ENCODE results near the gene FRMPD2. TPM values are rescaled to one million over a fixed set of nuclear protein-coding genes. Genes with fewer than 3 reads are reported as not detected.

FRMPD2 gene
- total and polyA plus RNA-seq, 4 donors: 0.28 TPM; not detected in 3

GRCh38 chr10:48248462-48248861 lies 26.0 kb downstream of the FRMPD2 start:
- no peak for TF ChIP-seq REST (IDR thresholded peaks at IDR 0.05)
- TF ChIP-seq, protein P1, sequence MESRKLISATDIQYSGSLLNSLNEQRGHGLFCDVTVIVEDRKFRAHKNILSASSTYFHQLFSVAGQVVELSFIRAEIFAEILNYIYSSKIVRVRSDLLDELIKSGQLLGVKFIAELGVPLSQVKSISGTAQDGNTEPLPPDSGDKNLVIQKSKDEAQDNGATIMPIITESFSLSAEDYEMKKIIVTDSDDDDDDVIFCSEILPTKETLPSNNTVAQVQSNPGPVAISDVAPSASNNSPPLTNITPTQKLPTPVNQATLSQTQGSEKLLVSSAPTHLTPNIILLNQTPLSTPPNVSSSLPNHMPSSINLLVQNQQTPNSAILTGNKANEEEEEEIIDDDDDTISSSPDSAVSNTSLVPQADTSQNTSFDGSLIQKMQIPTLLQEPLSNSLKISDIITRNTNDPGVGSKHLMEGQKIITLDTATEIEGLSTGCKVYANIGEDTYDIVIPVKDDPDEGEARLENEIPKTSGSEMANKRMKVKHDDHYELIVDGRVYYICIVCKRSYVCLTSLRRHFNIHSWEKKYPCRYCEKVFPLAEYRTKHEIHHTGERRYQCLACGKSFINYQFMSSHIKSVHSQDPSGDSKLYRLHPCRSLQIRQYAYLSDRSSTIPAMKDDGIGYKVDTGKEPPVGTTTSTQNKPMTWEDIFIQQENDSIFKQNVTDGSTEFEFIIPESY (IDR thresholded peaks at IDR 0.05): no peak
- TF ChIP-seq FOXA2 (IDR thresholded peaks at IDR 0.05): no peak
- no peak for TF ChIP-seq CTCF (IDR thresholded peaks at IDR 0.05; ENCODE audit: low read depth, low read length, missing input control)
- TF ChIP-seq HNF4G (IDR thresholded peaks at IDR 0.05): no peak
- TF ChIP-seq GABPA (IDR thresholded peaks at IDR 0.05 in 1 of 2, conservative IDR thresholded peaks at IDR 0.05 in 1 of 2): no peak
- TF ChIP-seq FOXA1 (IDR thresholded peaks at IDR 0.05): no peak
- TF ChIP-seq NR2F2 (IDR thresholded peaks at IDR 0.05): no peak
- TF ChIP-seq HNF4A (conservative IDR thresholded peaks at IDR 0.05): no peak
- no peak for TF ChIP-seq RAD21 (IDR thresholded peaks at IDR 0.05)
- TF ChIP-seq ATF3 (IDR thresholded peaks at IDR 0.05): no peak
- no peak for TF ChIP-seq YY1 (IDR thresholded peaks at IDR 0.05)
- no peak for TF ChIP-seq TAF1 (conservative IDR thresholded peaks at IDR 0.05)
- TF ChIP-seq EGR1 (IDR thresholded peaks at IDR 0.05; ENCODE audit: low read depth in 2 of 2): no peak
- no peak for TF ChIP-seq RXRA (IDR thresholded peaks at IDR 0.05)
- no peak for TF ChIP-seq JUND (IDR thresholded peaks at IDR 0.05)
- no peak for TF ChIP-seq SP1 (IDR thresholded peaks at IDR 0.05)
- H3K27me3 ChIP-seq (ENCODE audit: control insufficient read depth in 4 of 4, insufficient read depth in 4 of 4, low read length in 3 of 4): no peaks in the 10 kb centered on the region
- H3K9ac ChIP-seq (ENCODE audit: low read depth in 1 of 2, low read length in 2 of 2): no peak overlapping the region
- H3K4me3 ChIP-seq (ENCODE audit: low read depth in 1 of 3, low read length in 3 of 3): no peak overlapping the region
- DNase-seq (ENCODE audit: low spot score): no peak
- no peaks in the 10 kb centered on the region for H3K9me3 ChIP-seq (ENCODE audit: control insufficient read depth in 4 of 4, low read length in 3 of 4)
- no peak overlapping the region for H3K27ac ChIP-seq (ENCODE audit: low read depth in 1 of 2, low read length in 2 of 2)
- no peaks in the 10 kb centered on the region for H3K36me3 ChIP-seq (ENCODE audit: control insufficient read depth in 4 of 4, insufficient read depth in 3 of 4, low read depth in 1 of 4, low read length in 3 of 4)
- no peaks in the 10 kb centered on the region for H3K4me1 ChIP-seq (ENCODE audit: control insufficient read depth in 4 of 4, insufficient read depth in 4 of 4, low read length in 3 of 4)
- 65% methylated on average over 2 of the region's 2 CpGs for WGBS

- H3K27me3 ChIP-seq (ENCODE audit: control insufficient read depth in 4 of 4, insufficient read depth in 4 of 4, low read length in 3 of 4): no peaks in the 10 kb centered on the region
- H3K4me3 ChIP-seq (ENCODE audit: low read depth in 1 of 3, low read length in 3 of 3): no peak overlapping the region
- H3K27ac ChIP-seq (ENCODE audit: low read depth in 1 of 2, low read length in 2 of 2): no peak overlapping the region
- no peak overlapping the region for H3K9ac ChIP-seq (ENCODE audit: low read depth in 1 of 2, low read length in 2 of 2)
- 90% methylated on average over 2 of the region's 2 CpGs for WGBS
- DNase-seq (ENCODE audit: low spot score): no peak
- no peaks in the 10 kb centered on the region for H3K9me3 ChIP-seq (ENCODE audit: control insufficient read depth in 4 of 4, low read length in 3 of 4)
- no peaks in the 10 kb centered on the region for H3K4me1 ChIP-seq (ENCODE audit: control insufficient read depth in 4 of 4, insufficient read depth in 4 of 4, low read length in 3 of 4)
- no peaks in the 10 kb centered on the region for H3K36me3 ChIP-seq (ENCODE audit: control insufficient read depth in 4 of 4, insufficient read depth in 3 of 4, low read depth in 1 of 4, low read length in 3 of 4)
- TF ChIP-seq REST (IDR thresholded peaks at IDR 0.05) (no peak), RXRA (IDR thresholded peaks at IDR 0.05) (no peak), CTCF (IDR thresholded peaks at IDR 0.05; ENCODE audit: low read depth, low read length, missing input control) (no peak), NR2F2 (IDR thresholded peaks at IDR 0.05) (no peak), YY1 (IDR thresholded peaks at IDR 0.05) (no peak), TAF1 (conservative IDR thresholded peaks at IDR 0.05) (no peak), HNF4A (conservative IDR thresholded peaks at IDR 0.05) (no peak), JUND (IDR thresholded peaks at IDR 0.05) (no peak), ATF3 (IDR thresholded peaks at IDR 0.05) (no peak), RAD21 (IDR thresholded peaks at IDR 0.05) (no peak)
- TF ChIP-seq, protein P2, sequence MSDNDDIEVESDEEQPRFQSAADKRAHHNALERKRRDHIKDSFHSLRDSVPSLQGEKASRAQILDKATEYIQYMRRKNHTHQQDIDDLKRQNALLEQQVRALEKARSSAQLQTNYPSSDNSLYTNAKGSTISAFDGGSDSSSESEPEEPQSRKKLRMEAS (IDR thresholded peaks at IDR 0.05): no peak
Measured at GRCh38 chr10:48247680-48248079, 26.8 kb downstream of the FRMPD2 start.
